NB4 (cell line): ENCODE data around the gene GABARAP.

Experiments used
- DNase-seq: peaks from one replicate; pipeline ENCODE4 v3.0.0; 2010; ENCODE audit warnings: low read depth
- H3K4me3 ChIP-seq: one replicate; pipeline ENCODE4 v1.5.1; 2011; ENCODE audit warnings: mild to moderate bottlenecking, low read depth, low read length, moderate library complexity
- MYC ChIP-seq: IDR thresholded peaks from 2 replicates; pipeline ENCODE4 v1.6.1; 2011; ENCODE audit warnings: low read depth, low read length
- POLR2A ChIP-seq: IDR thresholded peaks from 2 replicates; pipeline ENCODE4 v1.6.1; 2011; ENCODE audit warnings: mild to moderate bottlenecking; ENCODE audit not compliant: insufficient read length; ENCODE audit errors: extremely low read depth
- TF ChIP-seq, protein P1 (sequence below): IDR thresholded peaks from 2 replicates; pipeline ENCODE4 v1.6.1; 2011; ENCODE audit warnings: low read depth, low read length
- TF ChIP-seq, protein P2 (sequence below): IDR thresholded peaks from one replicate; pipeline ENCODE4 v1.5.1; 2012; ENCODE audit warnings: low read depth, low read length

Gene GABARAP

GRCh38 chr17:7279448-7279847 is 37.2 kb upstream of the GABARAP start:
- TF ChIP-seq POLR2A, result no peak
- H3K4me3 ChIP-seq, result no peak overlapping the region
- no peak for DNase-seq

- DNase-seq, result no peak
- TF ChIP-seq, protein P1, sequence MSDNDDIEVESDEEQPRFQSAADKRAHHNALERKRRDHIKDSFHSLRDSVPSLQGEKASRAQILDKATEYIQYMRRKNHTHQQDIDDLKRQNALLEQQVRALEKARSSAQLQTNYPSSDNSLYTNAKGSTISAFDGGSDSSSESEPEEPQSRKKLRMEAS, result no peak
- H3K4me3 ChIP-seq, result no peak overlapping the region
These were observed 24.5 kb upstream of the GABARAP start for GRCh38 chr17:7266784-7267183.

GRCh38 chr17:7263801-7264078 is 21.5 kb upstream of the GABARAP start:
- DNase-seq, result no peak
- TF ChIP-seq MYC (no peak), POLR2A (no peak)
- TF ChIP-seq, protein P1, result no peak
- TF ChIP-seq, protein P2, sequence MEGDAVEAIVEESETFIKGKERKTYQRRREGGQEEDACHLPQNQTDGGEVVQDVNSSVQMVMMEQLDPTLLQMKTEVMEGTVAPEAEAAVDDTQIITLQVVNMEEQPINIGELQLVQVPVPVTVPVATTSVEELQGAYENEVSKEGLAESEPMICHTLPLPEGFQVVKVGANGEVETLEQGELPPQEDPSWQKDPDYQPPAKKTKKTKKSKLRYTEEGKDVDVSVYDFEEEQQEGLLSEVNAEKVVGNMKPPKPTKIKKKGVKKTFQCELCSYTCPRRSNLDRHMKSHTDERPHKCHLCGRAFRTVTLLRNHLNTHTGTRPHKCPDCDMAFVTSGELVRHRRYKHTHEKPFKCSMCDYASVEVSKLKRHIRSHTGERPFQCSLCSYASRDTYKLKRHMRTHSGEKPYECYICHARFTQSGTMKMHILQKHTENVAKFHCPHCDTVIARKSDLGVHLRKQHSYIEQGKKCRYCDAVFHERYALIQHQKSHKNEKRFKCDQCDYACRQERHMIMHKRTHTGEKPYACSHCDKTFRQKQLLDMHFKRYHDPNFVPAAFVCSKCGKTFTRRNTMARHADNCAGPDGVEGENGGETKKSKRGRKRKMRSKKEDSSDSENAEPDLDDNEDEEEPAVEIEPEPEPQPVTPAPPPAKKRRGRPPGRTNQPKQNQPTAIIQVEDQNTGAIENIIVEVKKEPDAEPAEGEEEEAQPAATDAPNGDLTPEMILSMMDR, result no peak
- H3K4me3 ChIP-seq, result no peak overlapping the region

- TF ChIP-seq, protein P2, result no peak
- TF ChIP-seq, protein P1, result no peak
- no peak for TF ChIP-seq MYC
- TF ChIP-seq POLR2A, result no peak
- H3K4me3 ChIP-seq, result no peak overlapping the region
- DNase-seq, result no peak
These were observed 20.9 kb upstream of the GABARAP start for GRCh38 chr17:7262935-7263800.

DNA sequence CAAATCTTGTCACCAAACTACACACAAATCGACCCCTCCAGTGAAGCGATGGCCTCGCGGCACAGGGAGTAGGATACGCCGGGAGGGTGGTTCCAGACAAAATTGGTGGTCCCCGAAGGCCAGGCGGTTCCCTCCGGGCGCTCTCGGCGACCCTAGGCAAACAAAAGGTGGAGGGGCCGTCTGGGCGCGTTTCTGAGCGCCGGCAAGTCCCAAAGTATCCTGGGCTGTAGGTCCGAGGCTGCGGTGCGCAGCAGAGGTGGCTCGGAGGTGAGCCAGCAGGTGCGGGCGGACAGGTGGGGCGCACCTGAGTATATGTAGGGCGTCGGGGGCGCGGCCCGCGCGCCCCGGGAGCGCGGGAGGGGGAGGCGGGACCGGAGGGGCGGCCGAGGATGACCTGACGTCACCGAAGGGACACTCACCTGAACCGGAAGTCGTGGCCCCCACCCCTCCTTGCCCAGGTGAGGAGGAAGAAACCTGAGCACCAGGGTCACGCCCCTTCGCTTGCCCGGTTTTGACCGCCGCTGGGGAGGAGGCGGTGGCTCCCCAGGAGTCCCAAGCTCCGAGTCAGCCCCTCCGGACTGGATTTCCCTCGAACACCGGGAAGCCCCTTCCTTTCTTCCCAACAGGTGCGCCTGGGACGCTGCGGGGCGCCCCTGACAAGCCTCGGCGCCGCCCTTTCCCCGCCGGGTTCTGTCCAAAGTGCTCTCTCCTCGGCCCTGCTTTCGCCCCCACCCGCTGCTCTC is 20.1 kb upstream of the GABARAP start, which contains the start of gene CLDN7:
Gene CLDN7 (minus strand): TSS at position 287 of the 743 bp plus-strand sequence. CDS start 435 bp downstream, outside the sequence.
- DNase-seq, result no peak
- H3K4me3 ChIP-seq, result no peak within 1 kb of the TSS
- no peak for TF ChIP-seq POLR2A
- TF ChIP-seq, protein P1, result no peak
- TF ChIP-seq, protein P2, result no peak

GRCh38 chr17:7261379-7262191 is 19.3 kb upstream of the GABARAP start:
- H3K4me3 ChIP-seq, result no peak overlapping the region
- TF ChIP-seq, protein P1, result no peak
- TF ChIP-seq, protein P2, result no peak
- no peak for TF ChIP-seq POLR2A
- no peak for TF ChIP-seq MYC
- DNase-seq, result no peak
